Lower leg skin (tissue), 4 donors: ENCODE measurements around the gene BEND7. TPM values are rescaled to one million over a fixed set of nuclear protein-coding genes. Genes with fewer than 3 reads are reported as not detected.
A peak's percentile ranks its signal among the peaks of the same experiment; 100 is the strongest.

Experiments
- DNase-seq, 2 donors: peaks; one replicate each; pipeline ENCODE4 v3.0.0-alpha.2; 2019; ENCODE audit warnings: low spot score in 2 of 2
- H3K4me3 ChIP-seq: fragments of 200-600 bp; sonication (generic); 2 replicates; pipeline ENCODE4 v1.5.1; 2017; ENCODE audit warnings: mild to moderate bottlenecking, low read depth; ENCODE audit not compliant: poor library complexity, severe bottlenecking
- POLR2A ChIP-seq, 2 donors: fragments of 450-650 bp; IDR thresholded peaks; one replicate each; pipeline ENCODE4 v1.6.1; 2016 to 2017; ENCODE audit warnings: antibody characterized with exemption in 2 of 2, mild to moderate bottlenecking in 1 of 2, moderate library complexity in 1 of 2
- WGBS, 2 donors: methylation state at CpG; one replicate each; pipeline ENCODE4 v1.1.5; 2018; 5-methylcytosine and 5-hydroxymethylcytosine counted together
- intact Hi-C: fragments of 100-400 bp; cut with DNase I; formaldehyde crosslinking; loops from one replicate; pipeline ENCODE4 v1.15.0; 2023; ENCODE audit warnings: low total_unique reads
- total RNA-seq, 4 donors: library from RNA; depleted of rRNA; stranded (reverse); fragments of >200 nt; gene quantifications; one replicate each; pipeline ENCODE4 v1.1.0, GENCODE V29; 2016
- TF ChIP-seq, protein P1 (sequence below), 3 donors: fragments of 450-650 bp; IDR thresholded peaks; one replicate each; pipeline ENCODE4 v1.5.1; 2016; ENCODE audit warnings: antibody characterized with exemption in 3 of 3, mild to moderate bottlenecking in 3 of 3, moderate library complexity in 2 of 3

BEND7 gene
- total RNA-seq, 4 donors from 2014 or later: 3.7 to 8.1 (median 5.8) TPM

DNA sequence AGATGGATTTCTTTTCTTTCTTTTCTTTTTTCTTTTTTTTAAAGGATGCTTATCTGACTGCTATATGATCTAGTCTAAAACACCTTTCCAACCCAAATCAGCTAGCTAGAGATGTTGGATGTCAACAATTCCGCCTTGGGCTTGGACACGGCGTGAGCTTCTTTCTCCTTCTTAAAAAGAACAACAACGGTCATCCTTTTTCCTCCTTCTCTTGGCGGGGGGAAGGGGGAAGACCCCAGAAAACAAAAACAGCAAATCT lies 1.0 kb downstream of the BEND7 start:
- 21 to 26% methylated on average over 5 of the region's 5 CpGs for WGBS, 2 donors
- intact Hi-C loops: no loop called here
- H3K4me3 ChIP-seq: peak overlapping the region; percentile 43
- no peak for DNase-seq
- TF ChIP-seq, protein P1, sequence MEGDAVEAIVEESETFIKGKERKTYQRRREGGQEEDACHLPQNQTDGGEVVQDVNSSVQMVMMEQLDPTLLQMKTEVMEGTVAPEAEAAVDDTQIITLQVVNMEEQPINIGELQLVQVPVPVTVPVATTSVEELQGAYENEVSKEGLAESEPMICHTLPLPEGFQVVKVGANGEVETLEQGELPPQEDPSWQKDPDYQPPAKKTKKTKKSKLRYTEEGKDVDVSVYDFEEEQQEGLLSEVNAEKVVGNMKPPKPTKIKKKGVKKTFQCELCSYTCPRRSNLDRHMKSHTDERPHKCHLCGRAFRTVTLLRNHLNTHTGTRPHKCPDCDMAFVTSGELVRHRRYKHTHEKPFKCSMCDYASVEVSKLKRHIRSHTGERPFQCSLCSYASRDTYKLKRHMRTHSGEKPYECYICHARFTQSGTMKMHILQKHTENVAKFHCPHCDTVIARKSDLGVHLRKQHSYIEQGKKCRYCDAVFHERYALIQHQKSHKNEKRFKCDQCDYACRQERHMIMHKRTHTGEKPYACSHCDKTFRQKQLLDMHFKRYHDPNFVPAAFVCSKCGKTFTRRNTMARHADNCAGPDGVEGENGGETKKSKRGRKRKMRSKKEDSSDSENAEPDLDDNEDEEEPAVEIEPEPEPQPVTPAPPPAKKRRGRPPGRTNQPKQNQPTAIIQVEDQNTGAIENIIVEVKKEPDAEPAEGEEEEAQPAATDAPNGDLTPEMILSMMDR (IDR thresholded peaks at IDR 0.05): no peak

DNA sequence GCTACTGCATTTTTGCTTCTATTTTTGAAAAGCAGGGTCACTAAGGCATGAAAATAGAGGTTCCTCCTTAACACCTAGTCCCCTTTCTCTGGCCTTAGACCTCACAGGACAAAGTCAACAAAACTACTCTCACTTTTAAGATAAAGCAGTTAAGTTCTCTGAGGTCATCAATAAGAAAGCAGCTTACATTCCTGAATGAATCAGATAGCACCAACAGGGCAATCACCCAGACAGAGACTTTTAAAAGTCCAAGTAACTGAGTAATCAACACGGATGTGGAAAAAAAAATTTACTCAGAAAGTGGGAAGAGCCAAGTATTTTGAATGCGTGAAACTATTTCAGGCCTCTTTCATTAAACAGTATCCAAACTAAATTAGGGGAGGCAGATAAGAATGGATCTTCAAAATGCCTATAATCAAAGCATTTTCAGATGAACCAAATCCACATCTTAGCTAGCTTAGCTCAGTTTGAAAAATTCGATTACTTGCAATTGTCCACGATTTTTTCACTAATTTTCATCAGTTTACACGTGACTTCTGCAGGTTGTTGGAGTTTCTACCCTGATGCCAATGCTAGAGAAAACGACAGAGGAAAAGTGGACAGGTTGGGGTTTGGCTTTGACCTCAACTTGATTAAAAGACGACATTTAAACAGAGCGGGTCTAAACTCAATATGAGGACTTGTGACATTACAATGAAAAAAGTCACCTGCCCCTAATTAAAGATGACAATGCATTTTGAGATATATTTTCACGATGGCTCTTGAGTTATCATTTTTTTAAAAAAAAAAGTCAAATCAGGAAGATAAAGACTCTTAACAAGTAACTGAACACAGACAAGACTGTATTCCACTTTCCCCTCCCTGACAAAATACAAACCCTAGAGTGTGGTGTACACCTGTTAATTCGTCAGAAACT lies 1.6 kb downstream of the BEND7 start:
- WGBS, 2 donors: 36 to 45% methylated on average over 10 of the region's 10 CpGs
- DNase-seq: no peak

DNA sequence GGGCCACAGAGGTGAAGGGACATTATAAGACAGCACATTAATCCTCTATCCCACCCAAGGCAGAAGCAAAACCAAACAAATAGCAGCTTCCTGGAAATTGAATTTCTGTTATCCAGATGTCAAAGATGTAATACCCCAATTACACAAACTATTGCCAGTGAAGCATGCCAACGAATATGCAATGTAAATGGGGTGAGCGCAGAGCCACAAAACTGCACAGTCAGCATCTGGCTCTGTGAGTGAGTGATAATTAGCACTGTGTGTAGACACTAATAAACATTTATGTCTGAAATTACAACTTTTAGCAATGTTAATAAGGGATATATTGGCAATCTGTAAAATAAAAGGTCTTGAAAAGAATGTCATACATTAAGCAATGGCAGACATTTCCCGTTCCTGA lies 3.2 kb downstream of the BEND7 start:
- intact Hi-C loops: no loop called here
- TF ChIP-seq POLR2A (IDR thresholded peaks at IDR 0.05): no peak
- TF ChIP-seq, protein P1 (IDR thresholded peaks at IDR 0.05): no peak
- WGBS, 2 donors: 60 to 67% methylated on average over 3 of the region's 3 CpGs
- DNase-seq: no peak
- H3K4me3 ChIP-seq: no peak overlapping the region

More for the DNA sequence above, 1.6 kb downstream of the BEND7 start:
- H3K4me3 ChIP-seq: no peak overlapping the region
- intact Hi-C loops: no loop called here
- TF ChIP-seq POLR2A (IDR thresholded peaks at IDR 0.05): no peak
- TF ChIP-seq, protein P1 (IDR thresholded peaks at IDR 0.05): no peak

DNA sequence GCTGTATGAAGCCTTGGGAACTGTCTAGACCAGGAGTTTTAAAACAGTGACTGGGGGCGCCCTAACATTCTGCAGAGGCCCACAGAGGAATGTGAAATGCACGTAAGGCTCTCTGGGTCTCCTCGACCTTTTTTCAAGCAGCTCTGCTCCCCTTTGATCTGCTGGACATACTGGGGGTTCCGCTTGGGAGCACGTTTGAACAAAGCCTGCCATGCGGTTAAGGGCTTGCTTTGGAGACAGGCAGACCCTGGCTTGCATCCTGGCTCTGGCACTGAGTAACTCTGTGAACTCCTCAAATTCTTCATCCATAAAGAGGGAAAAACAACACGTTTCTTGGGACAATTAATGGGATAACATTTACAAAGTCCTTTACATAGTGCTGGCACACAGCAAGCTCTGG lies 7.8 kb downstream of the BEND7 start:
- WGBS, 2 donors: 84 to 87% methylated on average over 7 of the region's 7 CpGs

DNA sequence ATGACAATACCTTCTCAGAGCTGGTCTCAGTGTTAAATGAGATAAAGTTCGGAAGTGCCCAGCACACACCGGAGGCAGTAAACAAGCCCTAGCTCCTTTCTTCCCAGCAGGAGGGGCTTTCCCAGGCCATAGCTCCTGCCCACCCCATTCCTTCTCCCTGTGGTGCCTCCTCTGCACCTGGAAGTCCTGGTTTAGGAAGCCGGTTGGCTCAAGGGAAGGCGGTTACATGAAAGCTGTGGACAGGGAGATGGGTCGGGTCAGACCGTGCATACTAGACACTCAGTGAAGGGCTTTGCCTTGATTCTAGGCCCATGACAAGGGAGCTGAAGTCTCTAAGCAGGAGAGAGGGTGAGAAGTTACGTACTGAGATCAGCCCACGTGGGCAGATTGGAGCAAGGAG lies 8.6 kb downstream of the BEND7 start:
- TF ChIP-seq, protein P1 (IDR thresholded peaks at IDR 0.05): no peak
- no peak for TF ChIP-seq POLR2A (IDR thresholded peaks at IDR 0.05)
- WGBS, 2 donors: 93 to 96% methylated on average over 8 of the region's 8 CpGs
- no peak for DNase-seq
- no peak overlapping the region for H3K4me3 ChIP-seq
- intact Hi-C loops: no loop called here

More for the DNA sequence above, 7.8 kb downstream of the BEND7 start:
- TF ChIP-seq, protein P1 (IDR thresholded peaks at IDR 0.05): no peak
- TF ChIP-seq POLR2A (IDR thresholded peaks at IDR 0.05): no peak
- H3K4me3 ChIP-seq: no peak overlapping the region
- intact Hi-C loops: no loop called here
- no peak for DNase-seq
